ENCODE data around the gene SNRNP48.

- 0 out of 2 replicates have a peak, but pooled peaks have one; percentile 20 for TF ChIP-seq CTCF (conservative IDR thresholded peaks at IDR 0.05; ENCODE audit: low read depth, low read length)
- no peak for TF ChIP-seq EZH2 (IDR thresholded peaks at IDR 0.05; ENCODE audit: borderline replicate concordance, low read depth, low read length, poor library complexity, severe bottlenecking)
Observed at GRCh38 chr6:7640607-7641577, 50.9 kb downstream of the SNRNP48 start.
